HEK293T (cell line): Measurements from ENCODE around the gene MRPL57.
"Not testable (repeated sequence)": the region's sequence is repeated elsewhere in the genome, so short reads cannot be mapped to it uniquely, and the experiment has no call there.

Experiments used
- CTCF ChIA-PET: fragments of 350-600 bp; formaldehyde crosslinking; extraction: SDS; loops from one replicate; lab custom pipeline; 2021; ENCODE audit warnings: antibody characterized with exemption, inconsistent platforms; lab: Yijun Ruan, JAX
- POLR2A ChIA-PET: fragments of 350-600 bp; formaldehyde crosslinking; extraction: SDS; loops from one replicate; lab custom pipeline; 2020; ENCODE audit warnings: antibody characterized with exemption, inconsistent platforms; lab: Yijun Ruan, JAX
- DNase-seq: peaks from one replicate; pipeline ENCODE4 v3.0.0; 2012; ENCODE audit warnings: mixed read lengths; ENCODE audit errors: extremely low spot score
- ARNT ChIP-seq: fragments of 450-650 bp; IDR thresholded peaks from 2 replicates; pipeline ENCODE4 v1.6.1; 2017; ENCODE audit warnings: mild to moderate bottlenecking
- BHLHE40 ChIP-seq: fragments of 450-650 bp; IDR thresholded peaks from 2 replicates; pipeline ENCODE4 v1.6.1; 2016; ENCODE audit warnings: mild to moderate bottlenecking, moderate library complexity, borderline replicate concordance
- CTBP1 ChIP-seq: fragments of 450-650 bp; IDR thresholded peaks from 2 replicates; pipeline ENCODE4 v1.6.1; 2016; ENCODE audit warnings: borderline replicate concordance
- ELF4 ChIP-seq: fragments of 450-650 bp; IDR thresholded peaks from 2 replicates; pipeline ENCODE4 v1.6.1; 2017; ENCODE audit warnings: antibody characterized with exemption
- FOXA1 ChIP-seq: fragments of 450-650 bp; IDR thresholded peaks from 2 replicates; pipeline ENCODE4 v1.6.1; 2016; ENCODE audit warnings: mild to moderate bottlenecking
- FOXK2 ChIP-seq: fragments of 450-650 bp; IDR thresholded peaks from 2 replicates; pipeline ENCODE4 v1.6.1; 2016; ENCODE audit warnings: mild to moderate bottlenecking
- FOXM1 ChIP-seq: fragments of 450-650 bp; IDR thresholded peaks from 2 replicates; pipeline ENCODE4 v1.6.1; 2017; ENCODE audit warnings: mild to moderate bottlenecking, borderline replicate concordance
- HDGF ChIP-seq: fragments of 450-650 bp; IDR thresholded peaks from 2 replicates; pipeline ENCODE4 v1.6.1; 2017; ENCODE audit warnings: antibody characterized with exemption, borderline replicate concordance
- L3MBTL2 ChIP-seq: fragments of 450-650 bp; conservative IDR thresholded peaks from 2 replicates; pipeline ENCODE4 v1.6.1; 2016; ENCODE audit warnings: mild to moderate bottlenecking
- LEF1 ChIP-seq: fragments of 450-650 bp; IDR thresholded peaks from 2 replicates; pipeline ENCODE4 v1.6.1; 2017; ENCODE audit warnings: mild to moderate bottlenecking, borderline replicate concordance
- NFRKB ChIP-seq: fragments of 450-650 bp; IDR thresholded peaks from 2 replicates; pipeline ENCODE4 v1.6.1; 2016; ENCODE audit warnings: mild to moderate bottlenecking, moderate library complexity
- PKNOX1 ChIP-seq: fragments of 450-650 bp; IDR thresholded peaks from 2 replicates; pipeline ENCODE4 v1.6.1; 2016
- SP1 ChIP-seq: fragments of 450-650 bp; IDR thresholded peaks from 2 replicates; pipeline ENCODE4 v1.6.1; 2017
- SUZ12 ChIP-seq: fragments of 450-650 bp; IDR thresholded peaks from 2 replicates; pipeline ENCODE4 v1.6.1; 2016; ENCODE audit warnings: mild to moderate bottlenecking
- TARDBP ChIP-seq: fragments of 450-650 bp; IDR thresholded peaks from 2 replicates; pipeline ENCODE4 v1.6.1; 2016
- ZNF384 ChIP-seq: fragments of 450-650 bp; IDR thresholded peaks from 2 replicates; pipeline ENCODE4 v1.6.1; 2016

MRPL57 gene

GRCh38 chr13:21149568-21149967, 26.9 kb upstream of the MRPL57 start:
- POLR2A ChIA-PET, result interaction anchor here (2.1 kb wide), 1 partner anchor 27 kb away, joined by 8 read pairs; the partner anchor contains the start of genes MRPL57 and SKA3

GRCh38 chr13:21150013-21150412, 26.4 kb upstream of the MRPL57 start:
- CTCF ChIA-PET, result no interaction called here
- TF ChIP-seq ARNT (no peak), FOXK2 (no peak), ZNF384 (no peak), FOXA1 (no peak), LEF1 (no peak), FOXM1 (no peak), HDGF (no peak), ELF4 (no peak), L3MBTL2 (no peak), PKNOX1 (no peak), TARDBP (no peak), SP1 (no peak), SUZ12 (no peak), CTBP1 (no peak), NFRKB (no peak), BHLHE40 (no peak)
- DNase-seq, result no peak
- POLR2A ChIA-PET, result interaction anchor here (0.9 kb wide), 1 partner anchor 27 kb away, joined by 3 read pairs; the partner anchor contains the start of genes MRPL57 and SKA3

More at GRCh38 chr13:21149568-21149967, 26.9 kb upstream of the MRPL57 start:
- DNase-seq, result no peak
- TF ChIP-seq SUZ12 (no peak), CTBP1 (no peak), ARNT (no peak), BHLHE40 (no peak), PKNOX1 (no peak), L3MBTL2 (no peak), ELF4 (no peak), SP1 (no peak), FOXM1 (no peak), ZNF384 (no peak), LEF1 (no peak), HDGF (no peak), TARDBP (no peak), FOXK2 (no peak)
- CTCF ChIA-PET, result interaction anchor here (0.6 kb wide), 1 partner anchor 890 kb away, joined by 3 read pairs; no protein-coding TSS in a partner anchor

- CTCF ChIA-PET, result no interaction called here
- POLR2A ChIA-PET, result interaction anchor here (0.9 to 1.0 kb wide), 2 partner anchors 13 to 97 kb away, joined by 3 read pairs; no protein-coding TSS in a partner anchor
Observed at GRCh38 chr13:21152251-21152899, 24.1 kb upstream of the MRPL57 start.

GRCh38 chr13:21164631-21165030, 11.8 kb upstream of the MRPL57 start:
- TF ChIP-seq ELF4, result no peak
- ChIA-PET POLR2A (no interaction called here), CTCF (no interaction called here)
- no peak for DNase-seq

More at GRCh38 chr13:21152251-21152899, 24.1 kb upstream of the MRPL57 start:
- TF ChIP-seq LEF1 (no peak), CTBP1 (no peak), L3MBTL2 (no peak), ELF4 (no peak), NFRKB (no peak), BHLHE40 (no peak)
- no peak for DNase-seq

GRCh38 chr13:21165606-21166005, 10.9 kb upstream of the MRPL57 start:
- CTCF ChIA-PET, DNase-seq: not testable (repeated sequence)
- POLR2A ChIA-PET, result interaction anchor here (0.8 to 2.1 kb wide), 2 partner anchors 11 to 14 kb away, joined by 3 to 12 read pairs; partner anchors contain the start of genes MRPL57 and SKA3

GRCh38 chr13:21171420-21171819, 5.0 kb upstream of the MRPL57 start:
- TF ChIP-seq FOXM1 (no peak), LEF1 (no peak), SUZ12 (no peak), FOXA1 (no peak)
- DNase-seq, result no peak
- ChIA-PET POLR2A (no interaction called here), CTCF (no interaction called here)

- CTCF ChIA-PET, POLR2A ChIA-PET, DNase-seq: not testable (repeated sequence)
Observed at GRCh38 chr13:21173767-21174166, 2.7 kb upstream of the MRPL57 start.
